Measurements from ENCODE around the gene TBCEL. TPM values are rescaled to one million over a fixed set of nuclear protein-coding genes. Genes with fewer than 3 reads are reported as not detected.

TBCEL gene
- total RNA-seq, 1 donor from 2014 or later, result 17.9 TPM

DNA sequence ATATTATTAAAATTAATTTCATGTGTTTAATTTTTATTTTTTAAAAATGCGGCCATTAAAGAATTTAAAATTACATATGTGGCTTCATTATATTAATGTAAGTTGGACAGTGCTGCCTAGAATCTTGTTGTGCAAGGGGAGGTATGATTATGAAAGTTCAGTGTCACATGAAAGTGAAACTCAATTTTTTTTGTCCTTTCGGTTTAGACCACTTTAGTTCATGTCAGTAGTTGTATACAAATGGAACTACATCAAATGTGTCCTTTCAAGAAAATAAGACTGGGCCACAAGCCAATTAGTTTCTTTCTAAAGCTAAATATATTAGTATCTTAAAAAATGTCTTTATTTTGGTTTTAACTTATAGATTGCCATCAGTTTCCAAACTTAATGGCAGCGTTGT lies 35.7 kb downstream of the TBCEL start:
- Mint-ChIP-seq H3K36me3 (ENCODE audit: low read depth) (peaks cover 54% of the 10 kb centered on the region), H3K4me3 (no peak overlapping the region), H3K27ac (no peak overlapping the region), H3K4me1 (no peaks in the 10 kb centered on the region), H3K27me3 (no peaks in the 10 kb centered on the region), H3K9me3 (no peaks in the 10 kb centered on the region)
- intact Hi-C loops (cut with micrococcal nuclease), result no loop called here
- DNase-seq (no peak), ATAC-seq (ENCODE audit: low read depth) (no peak)
- ChIA-PET CTCF (no interaction called here), POLR2A (no interaction called here)
- TF ChIP-seq CTCF (IDR thresholded peaks at IDR 0.05), result no peak

GRCh38 chr11:121063728-121064127 lies 39.8 kb downstream of the TBCEL start:
- no peak for DNase-seq
- Mint-ChIP-seq H3K27ac (no peak overlapping the region), H3K36me3 (ENCODE audit: low read depth) (peaks cover 58% of the 10 kb centered on the region), H3K4me1 (no peaks in the 10 kb centered on the region), H3K4me3 (no peak overlapping the region), H3K27me3 (no peaks in the 10 kb centered on the region), H3K9me3 (no peaks in the 10 kb centered on the region)
- no peak for TF ChIP-seq CTCF (IDR thresholded peaks at IDR 0.05)
- no peak for ATAC-seq (ENCODE audit: low read depth)
- POLR2A ChIA-PET, result no interaction called here
- intact Hi-C loops (cut with micrococcal nuclease), result no loop called here
- CTCF ChIA-PET, result no interaction called here

GRCh38 chr11:121066623-121067022 lies 42.7 kb downstream of the TBCEL start:
- no peak for TF ChIP-seq CTCF (IDR thresholded peaks at IDR 0.05)
- peaks cover 55% of the 10 kb centered on the region for H3K36me3 Mint-ChIP-seq (ENCODE audit: low read depth)
- CTCF ChIA-PET, result no interaction called here
- H3K27ac Mint-ChIP-seq, result no peak overlapping the region
- intact Hi-C loops (cut with micrococcal nuclease), result no loop called here
- peaks cover 3% of the 10 kb centered on the region for H3K9me3 Mint-ChIP-seq
- no peak for ATAC-seq (ENCODE audit: low read depth)
- POLR2A ChIA-PET, result no interaction called here
- DNase-seq, result no peak
- peaks cover 11% of the 10 kb centered on the region for H3K4me1 Mint-ChIP-seq
- no peaks in the 10 kb centered on the region for H3K27me3 Mint-ChIP-seq
- no peak overlapping the region for H3K4me3 Mint-ChIP-seq

GRCh38 chr11:121067026-121067425 lies 43.1 kb downstream of the TBCEL start:
- H3K4me3 Mint-ChIP-seq, result no peak overlapping the region
- ATAC-seq (ENCODE audit: low read depth), result no peak
- no peak for TF ChIP-seq CTCF (IDR thresholded peaks at IDR 0.05)
- peaks cover 58% of the 10 kb centered on the region for H3K36me3 Mint-ChIP-seq (ENCODE audit: low read depth)
- peaks cover 11% of the 10 kb centered on the region for H3K4me1 Mint-ChIP-seq
- POLR2A ChIA-PET, result no interaction called here
- no peaks in the 10 kb centered on the region for H3K27me3 Mint-ChIP-seq
- no peak overlapping the region for H3K27ac Mint-ChIP-seq
- intact Hi-C loops (cut with micrococcal nuclease), result no loop called here
- CTCF ChIA-PET, result no interaction called here
- no peak for DNase-seq
- peaks cover 3% of the 10 kb centered on the region for H3K9me3 Mint-ChIP-seq

DNA sequence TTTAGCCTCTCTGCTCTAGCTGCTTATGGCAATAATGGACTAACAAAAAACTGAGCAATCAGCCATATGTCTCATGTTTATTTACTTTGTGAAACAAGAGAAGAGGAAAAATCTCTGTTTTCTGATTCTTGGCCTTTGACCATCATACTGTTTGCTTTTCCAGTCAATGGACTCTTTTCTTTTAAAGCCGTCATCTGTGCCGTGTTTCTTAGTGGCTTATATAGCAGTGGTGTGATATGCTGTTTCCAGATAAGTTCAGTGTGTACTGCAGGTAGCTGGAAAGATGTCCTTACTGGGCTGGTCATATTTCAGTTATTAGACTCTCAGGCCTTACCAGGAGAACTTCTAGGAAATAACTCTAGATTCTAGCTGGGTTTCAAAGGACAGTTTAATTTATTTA lies 43.6 kb downstream of the TBCEL start:
- H3K27ac Mint-ChIP-seq, result no peak overlapping the region
- intact Hi-C loops (cut with micrococcal nuclease), result no loop called here
- POLR2A ChIA-PET, result no interaction called here
- H3K9me3 Mint-ChIP-seq, result peaks cover 3% of the 10 kb centered on the region
- H3K27me3 Mint-ChIP-seq, result no peaks in the 10 kb centered on the region
- CTCF ChIA-PET, result no interaction called here
- no peak for DNase-seq
- H3K4me3 Mint-ChIP-seq, result no peak overlapping the region
- H3K36me3 Mint-ChIP-seq (ENCODE audit: low read depth), result peaks cover 58% of the 10 kb centered on the region
- H3K4me1 Mint-ChIP-seq, result peaks cover 11% of the 10 kb centered on the region
- TF ChIP-seq CTCF (IDR thresholded peaks at IDR 0.05), result no peak
- ATAC-seq (ENCODE audit: low read depth), result no peak
